Liver (tissue), 3 donors: Measurements from ENCODE around the gene NT5C2.
A peak's percentile ranks its signal among the peaks of the same experiment; 100 is the strongest.

ENCODE experiments used
- GABPA ChIP-seq, 2 donors: IDR thresholded peaks in 1 of 2; conservative IDR thresholded peaks in 1 of 2; 2 replicates each; pipeline ENCODE4 v1.6.1; 2016; ENCODE audit warnings: antibody characterized with exemption in 2 of 2, mild to moderate bottlenecking in 1 of 2, moderate library complexity in 1 of 2
- JUND ChIP-seq, 2 donors: IDR thresholded peaks; 2 replicates each; pipeline ENCODE4 v1.6.1; 2016; ENCODE audit warnings: antibody characterized with exemption in 2 of 2
- RAD21 ChIP-seq, 2 donors: IDR thresholded peaks; 2 replicates each; pipeline ENCODE4 v1.6.1; 2016; ENCODE audit warnings: antibody characterized with exemption in 2 of 2, mild to moderate bottlenecking in 2 of 2
- RXRA ChIP-seq, 2 donors: IDR thresholded peaks; 2 replicates each; pipeline ENCODE4 v1.6.1; 2017 to 2018; ENCODE audit warnings: antibody characterized with exemption in 2 of 2, mild to moderate bottlenecking in 1 of 2
- TF ChIP-seq, protein P1 (sequence below): fragments of 150-350 bp; IDR thresholded peaks from 2 replicates; pipeline ENCODE4 v1.5.1; 2017; ENCODE audit warnings: improper control_type of control experiment, low read depth, low read length; ENCODE audit not compliant: missing input control
- donor health status: healthy.
- donor health status: healthy.

DNA sequence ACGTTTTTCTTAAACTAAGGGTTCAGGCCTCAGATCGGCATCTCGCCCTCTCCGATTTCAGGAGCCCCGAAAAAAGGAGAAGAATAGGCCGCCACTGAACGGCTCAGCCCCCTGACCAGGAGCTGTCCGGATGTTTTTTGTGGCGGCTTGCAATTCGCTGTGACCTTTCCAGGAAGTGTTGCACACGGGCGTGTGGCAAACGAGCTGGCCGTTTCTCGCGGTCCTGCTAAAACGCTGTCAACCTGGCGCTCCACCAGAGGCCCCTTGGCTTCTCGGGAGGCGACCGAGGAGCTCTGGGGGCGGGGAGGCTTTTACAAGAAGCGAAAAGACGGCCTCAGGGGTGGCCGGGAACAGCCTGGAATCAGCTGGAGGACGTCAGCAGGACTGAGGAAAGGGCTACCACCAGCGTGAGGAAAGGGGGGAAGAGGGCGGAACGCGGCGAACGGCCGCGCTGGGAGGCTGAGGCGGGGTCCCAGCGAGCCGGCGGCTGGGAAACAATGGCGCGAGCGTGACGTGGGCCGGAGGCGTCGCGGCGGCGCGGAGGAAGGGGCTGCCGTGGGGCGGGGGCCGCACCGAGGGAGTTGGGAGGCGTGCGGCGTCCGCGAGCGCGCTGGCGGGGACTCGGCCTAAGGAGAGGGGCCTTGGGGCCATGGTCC lies 493 bp downstream of the NT5C2 start:
- TF ChIP-seq JUND (IDR thresholded peaks at IDR 0.05) (no peak), RAD21 (IDR thresholded peaks at IDR 0.05) (peak; percentile 49 to 56), GABPA (IDR thresholded peaks at IDR 0.05 in 1 of 2, conservative IDR thresholded peaks at IDR 0.05 in 1 of 2) (peak in 1 of 2 donors; percentile 66), RXRA (IDR thresholded peaks at IDR 0.05) (peak; percentile 69 to 81)
- TF ChIP-seq, protein P1, sequence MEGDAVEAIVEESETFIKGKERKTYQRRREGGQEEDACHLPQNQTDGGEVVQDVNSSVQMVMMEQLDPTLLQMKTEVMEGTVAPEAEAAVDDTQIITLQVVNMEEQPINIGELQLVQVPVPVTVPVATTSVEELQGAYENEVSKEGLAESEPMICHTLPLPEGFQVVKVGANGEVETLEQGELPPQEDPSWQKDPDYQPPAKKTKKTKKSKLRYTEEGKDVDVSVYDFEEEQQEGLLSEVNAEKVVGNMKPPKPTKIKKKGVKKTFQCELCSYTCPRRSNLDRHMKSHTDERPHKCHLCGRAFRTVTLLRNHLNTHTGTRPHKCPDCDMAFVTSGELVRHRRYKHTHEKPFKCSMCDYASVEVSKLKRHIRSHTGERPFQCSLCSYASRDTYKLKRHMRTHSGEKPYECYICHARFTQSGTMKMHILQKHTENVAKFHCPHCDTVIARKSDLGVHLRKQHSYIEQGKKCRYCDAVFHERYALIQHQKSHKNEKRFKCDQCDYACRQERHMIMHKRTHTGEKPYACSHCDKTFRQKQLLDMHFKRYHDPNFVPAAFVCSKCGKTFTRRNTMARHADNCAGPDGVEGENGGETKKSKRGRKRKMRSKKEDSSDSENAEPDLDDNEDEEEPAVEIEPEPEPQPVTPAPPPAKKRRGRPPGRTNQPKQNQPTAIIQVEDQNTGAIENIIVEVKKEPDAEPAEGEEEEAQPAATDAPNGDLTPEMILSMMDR, result no peak
